GM23338 (cell line): Measurements from ENCODE around the gene MINDY4. TPM values are rescaled to one million over a fixed set of nuclear protein-coding genes. Genes with fewer than 3 reads are reported as not detected.

Source experiments
- ATAC-seq: fragments of 200-7000 bp; cut with Tn5 transposase; 3 replicates; pipeline ENCODE4 v1.9.1; 2020
- DNase-seq: peaks from one replicate; pipeline ENCODE4 v3.0.0-alpha.2; 2015; ENCODE audit warnings: low spot score
- H2AFZ ChIP-seq: fragments of 200-600 bp; sonication (generic); 2 replicates; pipeline ENCODE4 v1.8.0; 2016; ENCODE audit warnings: antibody characterized with exemption, mild to moderate bottlenecking, moderate library complexity
- H3F3A ChIP-seq: fragments of 200-600 bp; sonication (generic); replicated peaks from 2 replicates; pipeline ENCODE4 v1.8.0; 2017; ENCODE audit warnings: antibody characterized with exemption, mixed run types, low read depth
- H3K27ac ChIP-seq: fragments of 200-600 bp; sonication (generic); 2 replicates; pipeline ENCODE4 v1.6.1; 2016; ENCODE audit warnings: low read depth
- H3K27me3 ChIP-seq: fragments of 200-600 bp; sonication (generic); 2 replicates; pipeline ENCODE4 v1.8.0; 2016; ENCODE audit warnings: mild to moderate bottlenecking, mixed run types, moderate library complexity; ENCODE audit not compliant: insufficient read depth
- H3K36me3 ChIP-seq: fragments of 200-600 bp; sonication (generic); 2 replicates; pipeline ENCODE4 v1.8.0; 2016; ENCODE audit warnings: mild to moderate bottlenecking; ENCODE audit not compliant: insufficient read depth
- H3K4me1 ChIP-seq: fragments of 200-600 bp; sonication (generic); 2 replicates; pipeline ENCODE4 v1.8.0; 2016; ENCODE audit warnings: mild to moderate bottlenecking, moderate library complexity; ENCODE audit not compliant: insufficient read depth
- H3K4me2 ChIP-seq: fragments of 200-600 bp; sonication (generic); 2 replicates; pipeline ENCODE4 v1.7.1; 2017; ENCODE audit warnings: mixed run types
- H3K4me3 ChIP-seq: fragments of 200-600 bp; sonication (generic); 2 replicates; pipeline ENCODE4 v1.6.1; 2016; ENCODE audit warnings: mixed run types
- H3K79me2 ChIP-seq: fragments of 200-600 bp; sonication (generic); replicated peaks from 2 replicates; pipeline ENCODE4 v1.8.0; 2017; ENCODE audit warnings: mild to moderate bottlenecking; ENCODE audit not compliant: insufficient read depth
- H3K9me2 ChIP-seq: fragments of 200-600 bp; sonication (generic); 2 replicates; pipeline ENCODE4 v1.8.0; 2017; ENCODE audit not compliant: insufficient read depth
- H4K20me1 ChIP-seq: fragments of 200-600 bp; sonication (generic); replicated peaks from 2 replicates; pipeline ENCODE4 v1.8.0; 2017; ENCODE audit warnings: mild to moderate bottlenecking; ENCODE audit not compliant: insufficient read depth
- H3K27ac Mint-ChIP-seq: 2 replicates; pipeline ENCODE4 v1.8.0; 2020; ENCODE audit warnings: inconsistent platforms, mild to moderate bottlenecking, moderate library complexity, mixed read lengths
- H3K27me3 Mint-ChIP-seq: 3 replicates; pipeline ENCODE4 v1.8.0; 2022; ENCODE audit warnings: low read depth, mild to moderate bottlenecking, moderate library complexity, mixed read lengths, inconsistent platforms; ENCODE audit not compliant: insufficient read depth, poor library complexity
- H3K36me3 Mint-ChIP-seq: 3 replicates; pipeline ENCODE4 v1.8.0; 2021; ENCODE audit warnings: low read depth, mild to moderate bottlenecking, inconsistent platforms, moderate library complexity, mixed read lengths
- H3K4me1 Mint-ChIP-seq: 3 replicates; pipeline ENCODE4 v1.8.0; 2020; ENCODE audit warnings: mild to moderate bottlenecking, inconsistent platforms, mixed read lengths
- H3K4me3 Mint-ChIP-seq: 3 replicates; pipeline ENCODE4 v1.8.0; 2021; ENCODE audit warnings: moderate library complexity, mild to moderate bottlenecking, inconsistent platforms, mixed read lengths
- H3K9me3 Mint-ChIP-seq: 3 replicates; pipeline ENCODE4 v1.8.0; 2020; ENCODE audit warnings: moderate library complexity, mild to moderate bottlenecking, inconsistent platforms, mixed read lengths
- CREB1 ChIP-seq: fragments of 250-450 bp; sonication (Bioruptor Pico); IDR thresholded peaks from 2 replicates; pipeline ENCODE4 v1.5.0; 2020; ENCODE audit warnings: low read depth, mild to moderate bottlenecking, moderate library complexity
- EZH2 ChIP-seq: fragments of 200-600 bp; sonication (generic); IDR thresholded peaks from one replicate; pipeline ENCODE4 v1.8.0; 2017; ENCODE audit warnings: antibody characterized with exemption, mild to moderate bottlenecking, low read depth; ENCODE audit not compliant: unreplicated experiment
- STAT1 ChIP-seq: IDR thresholded peaks from one replicate; pipeline ENCODE4 v1.6.1; 2016; ENCODE audit warnings: antibody characterized with exemption; ENCODE audit not compliant: unreplicated experiment
- polyA plus RNA-seq: library from polyadenylated mRNA; unstranded; fragments of >200 nt; fragmentation: Nextera tagmentation; extraction: Ambion mirVana; gene quantifications from 2 replicates; pipeline ENCODE4 v1.2.1, GENCODE V29; 2016
- total RNA-seq: library from RNA; depleted of rRNA; stranded (reverse); fragments of >200 nt; shearing (Covaris generic); gene quantifications from 2 replicates; pipeline ENCODE4 v1.2.3, GENCODE V29; 2014
- TF ChIP-seq, protein P1 (sequence below): IDR thresholded peaks from one replicate; pipeline ENCODE4 v1.6.1; 2018; ENCODE audit warnings: antibody characterized with exemption; ENCODE audit not compliant: unreplicated experiment
- TF ChIP-seq, protein P2 (sequence below): fragments of 250-450 bp; sonication (Bioruptor Pico); IDR thresholded peaks from 2 replicates; pipeline ENCODE4 v1.5.0; 2020; ENCODE audit warnings: mild to moderate bottlenecking, moderate library complexity

Gene MINDY4
- total and polyA plus RNA-seq, 2 experiments from 2014 or later, result 1.7 to 4.4 TPM

DNA sequence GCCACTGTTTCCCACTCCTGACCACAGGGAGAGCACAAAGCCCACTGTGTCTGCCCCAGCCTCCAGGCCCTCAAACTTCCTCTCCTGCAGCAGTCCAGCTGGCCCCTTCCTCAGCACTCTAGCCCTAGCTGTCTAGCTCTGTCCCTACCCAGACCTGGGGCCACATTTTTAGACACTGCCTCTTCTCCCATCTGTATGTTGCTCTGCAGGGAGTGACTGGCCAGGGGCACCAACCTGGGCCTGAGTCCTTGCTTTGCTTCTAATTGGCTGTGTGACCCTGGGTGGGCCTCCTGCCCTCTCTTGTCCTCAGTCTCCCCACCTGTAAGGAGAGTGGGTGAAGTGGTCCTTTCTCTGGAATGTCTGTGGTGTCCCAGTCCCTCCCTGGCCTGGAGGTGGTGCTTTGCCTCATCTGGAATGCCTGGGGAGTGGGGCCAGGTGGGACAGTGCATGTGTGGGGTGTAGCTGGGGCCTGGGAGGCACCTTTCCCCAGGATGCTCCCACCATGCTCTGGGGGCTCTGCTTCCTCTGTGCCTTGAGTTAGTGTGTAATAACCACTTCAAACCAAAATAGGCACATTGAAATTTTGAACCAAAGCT is 165.5 kb downstream of the MINDY4 start:
- Mint-ChIP-seq H3K27me3 (peaks cover 8% of the 10 kb centered on the region), H3K27ac (no peak overlapping the region), H3K4me3 (no peak overlapping the region), H3K9me3 (no peaks in the 10 kb centered on the region), H3K36me3 (no peaks in the 10 kb centered on the region), H3K4me1 (peaks cover 7% of the 10 kb centered on the region; the same call in 2 of the 3 replicates)
- no peak overlapping the region for H3K27ac ChIP-seq
- TF ChIP-seq, protein P1, sequence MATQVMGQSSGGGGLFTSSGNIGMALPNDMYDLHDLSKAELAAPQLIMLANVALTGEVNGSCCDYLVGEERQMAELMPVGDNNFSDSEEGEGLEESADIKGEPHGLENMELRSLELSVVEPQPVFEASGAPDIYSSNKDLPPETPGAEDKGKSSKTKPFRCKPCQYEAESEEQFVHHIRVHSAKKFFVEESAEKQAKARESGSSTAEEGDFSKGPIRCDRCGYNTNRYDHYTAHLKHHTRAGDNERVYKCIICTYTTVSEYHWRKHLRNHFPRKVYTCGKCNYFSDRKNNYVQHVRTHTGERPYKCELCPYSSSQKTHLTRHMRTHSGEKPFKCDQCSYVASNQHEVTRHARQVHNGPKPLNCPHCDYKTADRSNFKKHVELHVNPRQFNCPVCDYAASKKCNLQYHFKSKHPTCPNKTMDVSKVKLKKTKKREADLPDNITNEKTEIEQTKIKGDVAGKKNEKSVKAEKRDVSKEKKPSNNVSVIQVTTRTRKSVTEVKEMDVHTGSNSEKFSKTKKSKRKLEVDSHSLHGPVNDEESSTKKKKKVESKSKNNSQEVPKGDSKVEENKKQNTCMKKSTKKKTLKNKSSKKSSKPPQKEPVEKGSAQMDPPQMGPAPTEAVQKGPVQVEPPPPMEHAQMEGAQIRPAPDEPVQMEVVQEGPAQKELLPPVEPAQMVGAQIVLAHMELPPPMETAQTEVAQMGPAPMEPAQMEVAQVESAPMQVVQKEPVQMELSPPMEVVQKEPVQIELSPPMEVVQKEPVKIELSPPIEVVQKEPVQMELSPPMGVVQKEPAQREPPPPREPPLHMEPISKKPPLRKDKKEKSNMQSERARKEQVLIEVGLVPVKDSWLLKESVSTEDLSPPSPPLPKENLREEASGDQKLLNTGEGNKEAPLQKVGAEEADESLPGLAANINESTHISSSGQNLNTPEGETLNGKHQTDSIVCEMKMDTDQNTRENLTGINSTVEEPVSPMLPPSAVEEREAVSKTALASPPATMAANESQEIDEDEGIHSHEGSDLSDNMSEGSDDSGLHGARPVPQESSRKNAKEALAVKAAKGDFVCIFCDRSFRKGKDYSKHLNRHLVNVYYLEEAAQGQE, result no peak
- TF ChIP-seq EZH2 (no peak), STAT1 (no peak), CREB1 (CRISPR knock-in tag) (no peak)
- TF ChIP-seq, protein P2, sequence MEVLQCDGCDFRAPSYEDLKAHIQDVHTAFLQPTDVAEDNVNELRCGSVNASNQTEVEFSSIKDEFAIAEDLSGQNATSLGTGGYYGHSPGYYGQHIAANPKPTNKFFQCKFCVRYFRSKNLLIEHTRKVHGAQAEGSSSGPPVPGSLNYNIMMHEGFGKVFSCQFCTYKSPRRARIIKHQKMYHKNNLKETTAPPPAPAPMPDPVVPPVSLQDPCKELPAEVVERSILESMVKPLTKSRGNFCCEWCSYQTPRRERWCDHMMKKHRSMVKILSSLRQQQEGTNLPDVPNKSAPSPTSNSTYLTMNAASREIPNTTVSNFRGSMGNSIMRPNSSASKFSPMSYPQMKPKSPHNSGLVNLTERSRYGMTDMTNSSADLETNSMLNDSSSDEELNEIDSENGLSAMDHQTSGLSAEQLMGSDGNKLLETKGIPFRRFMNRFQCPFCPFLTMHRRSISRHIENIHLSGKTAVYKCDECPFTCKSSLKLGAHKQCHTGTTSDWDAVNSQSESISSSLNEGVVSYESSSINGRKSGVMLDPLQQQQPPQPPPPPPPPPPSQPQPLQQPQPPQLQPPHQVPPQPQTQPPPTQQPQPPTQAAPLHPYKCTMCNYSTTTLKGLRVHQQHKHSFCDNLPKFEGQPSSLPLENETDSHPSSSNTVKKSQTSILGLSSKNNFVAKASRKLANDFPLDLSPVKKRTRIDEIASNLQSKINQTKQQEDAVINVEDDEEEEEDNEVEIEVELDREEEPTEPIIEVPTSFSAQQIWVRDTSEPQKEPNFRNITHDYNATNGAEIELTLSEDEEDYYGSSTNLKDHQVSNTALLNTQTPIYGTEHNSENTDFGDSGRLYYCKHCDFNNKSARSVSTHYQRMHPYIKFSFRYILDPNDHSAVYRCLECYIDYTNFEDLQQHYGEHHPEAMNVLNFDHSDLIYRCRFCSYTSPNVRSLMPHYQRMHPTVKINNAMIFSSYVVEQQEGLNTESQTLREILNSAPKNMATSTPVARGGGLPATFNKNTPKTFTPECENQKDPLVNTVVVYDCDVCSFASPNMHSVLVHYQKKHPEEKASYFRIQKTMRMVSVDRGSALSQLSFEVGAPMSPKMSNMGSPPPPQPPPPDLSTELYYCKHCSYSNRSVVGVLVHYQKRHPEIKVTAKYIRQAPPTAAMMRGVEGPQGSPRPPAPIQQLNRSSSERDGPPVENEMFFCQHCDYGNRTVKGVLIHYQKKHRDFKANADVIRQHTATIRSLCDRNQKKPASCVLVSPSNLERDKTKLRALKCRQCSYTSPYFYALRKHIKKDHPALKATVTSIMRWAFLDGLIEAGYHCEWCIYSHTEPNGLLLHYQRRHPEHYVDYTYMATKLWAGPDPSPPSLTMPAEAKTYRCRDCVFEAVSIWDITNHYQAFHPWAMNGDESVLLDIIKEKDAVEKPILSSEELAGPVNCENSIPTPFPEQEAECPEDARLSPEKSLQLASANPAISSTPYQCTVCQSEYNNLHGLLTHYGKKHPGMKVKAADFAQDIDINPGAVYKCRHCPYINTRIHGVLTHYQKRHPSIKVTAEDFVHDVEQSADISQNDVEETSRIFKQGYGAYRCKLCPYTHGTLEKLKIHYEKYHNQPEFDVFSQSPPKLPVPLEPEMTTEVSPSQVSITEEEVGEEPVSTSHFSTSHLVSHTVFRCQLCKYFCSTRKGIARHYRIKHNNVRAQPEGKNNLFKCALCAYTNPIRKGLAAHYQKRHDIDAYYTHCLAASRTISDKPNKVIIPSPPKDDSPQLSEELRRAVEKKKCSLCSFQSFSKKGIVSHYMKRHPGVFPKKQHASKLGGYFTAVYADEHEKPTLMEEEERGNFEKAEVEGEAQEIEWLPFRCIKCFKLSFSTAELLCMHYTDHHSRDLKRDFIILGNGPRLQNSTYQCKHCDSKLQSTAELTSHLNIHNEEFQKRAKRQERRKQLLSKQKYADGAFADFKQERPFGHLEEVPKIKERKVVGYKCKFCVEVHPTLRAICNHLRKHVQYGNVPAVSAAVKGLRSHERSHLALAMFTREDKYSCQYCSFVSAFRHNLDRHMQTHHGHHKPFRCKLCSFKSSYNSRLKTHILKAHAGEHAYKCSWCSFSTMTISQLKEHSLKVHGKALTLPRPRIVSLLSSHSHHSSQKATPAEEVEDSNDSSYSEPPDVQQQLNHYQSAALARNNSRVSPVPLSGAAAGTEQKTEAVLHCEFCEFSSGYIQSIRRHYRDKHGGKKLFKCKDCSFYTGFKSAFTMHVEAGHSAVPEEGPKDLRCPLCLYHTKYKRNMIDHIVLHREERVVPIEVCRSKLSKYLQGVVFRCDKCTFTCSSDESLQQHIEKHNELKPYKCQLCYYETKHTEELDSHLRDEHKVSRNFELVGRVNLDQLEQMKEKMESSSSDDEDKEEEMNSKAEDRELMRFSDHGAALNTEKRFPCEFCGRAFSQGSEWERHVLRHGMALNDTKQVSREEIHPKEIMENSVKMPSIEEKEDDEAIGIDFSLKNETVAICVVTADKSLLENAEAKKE (CRISPR knock-in tag), result no peak
- H2AFZ ChIP-seq, result no peak overlapping the region
- no peak for DNase-seq
- no peak for ATAC-seq
- H3K79me2 ChIP-seq, result no peaks in the 10 kb centered on the region
- no peaks in the 10 kb centered on the region for H4K20me1 ChIP-seq
- H3F3A ChIP-seq, result no peaks in the 10 kb centered on the region
- H3K4me2 ChIP-seq, result no peak overlapping the region
- H3K4me1 ChIP-seq, result peaks cover 6% of the 10 kb centered on the region; the same call in 1 of the 2 replicates
- H3K9me2 ChIP-seq, result no peaks in the 10 kb centered on the region
- no peaks in the 10 kb centered on the region for H3K36me3 ChIP-seq
- no peak overlapping the region for H3K4me3 ChIP-seq
- H3K27me3 ChIP-seq, result no peaks in the 10 kb centered on the region
